ENCODE data around the gene MINAR1.

MINAR1 gene

GRCh38 chr15:79452244-79453051 lies 20.3 kb downstream of the MINAR1 start:
- intact Hi-C loops (cut with DNase I; ENCODE audit: low total_unique reads): no loop called here
- H3K36me3 ChIP-seq: no peaks in the 10 kb centered on the region
- no peak overlapping the region for H3K4me3 ChIP-seq
- DNase-seq: no peak
- no peaks in the 10 kb centered on the region for H3K4me1 ChIP-seq
- no peak for TF ChIP-seq CTCF (IDR thresholded peaks at IDR 0.05)
- H3K9me3 ChIP-seq: peaks cover 0 to under 1% (median 0%) of the 10 kb centered on the region in 3 donors
- H3K27ac ChIP-seq: no peak overlapping the region
- H3K27me3 ChIP-seq: peaks cover 0 to 22% of the 10 kb centered on the region in 2 donors

GRCh38 chr15:79453446-79453845 lies 21.3 kb downstream of the MINAR1 start:
- Histone ChIP-seq H3K4me3 (no peak overlapping the region), H3K4me1 (no peaks in the 10 kb centered on the region), H3K9me3 (no peaks in the 10 kb centered on the region), H3K36me3 (no peaks in the 10 kb centered on the region), H3K27me3 (peaks cover 0 to 22% of the 10 kb centered on the region in 2 donors), H3K27ac (no peak overlapping the region)
- intact Hi-C loops (cut with DNase I; ENCODE audit: low total_unique reads): no loop called here
- DNase-seq: no peak
- no peak for TF ChIP-seq CTCF (IDR thresholded peaks at IDR 0.05)

GRCh38 chr15:79454063-79454462 lies 21.9 kb downstream of the MINAR1 start:
- Histone ChIP-seq H3K36me3 (no peaks in the 10 kb centered on the region), H3K9me3 (no peaks in the 10 kb centered on the region), H3K27me3 (peaks cover 0 to 22% of the 10 kb centered on the region in 2 donors), H3K4me1 (no peaks in the 10 kb centered on the region), H3K27ac (no peak overlapping the region), H3K4me3 (no peak overlapping the region)
- no peak for TF ChIP-seq CTCF (IDR thresholded peaks at IDR 0.05)
- intact Hi-C loops (cut with DNase I; ENCODE audit: low total_unique reads): no loop called here
- no peak for DNase-seq

GRCh38 chr15:79455361-79455760 lies 23.2 kb downstream of the MINAR1 start:
- no peak for TF ChIP-seq CTCF (IDR thresholded peaks at IDR 0.05)
- Histone ChIP-seq H3K4me1 (no peaks in the 10 kb centered on the region), H3K4me3 (no peak overlapping the region), H3K27me3 (peaks cover 0 to 11% of the 10 kb centered on the region in 2 donors), H3K9me3 (no peaks in the 10 kb centered on the region), H3K27ac (no peak overlapping the region), H3K36me3 (no peaks in the 10 kb centered on the region)
- DNase-seq: no peak
- intact Hi-C loops (cut with DNase I; ENCODE audit: low total_unique reads): no loop called here

GRCh38 chr15:79455943-79456342 lies 23.8 kb downstream of the MINAR1 start:
- H3K27me3 ChIP-seq: peaks cover 0 to 7% of the 10 kb centered on the region in 2 donors
- no peak for TF ChIP-seq CTCF (IDR thresholded peaks at IDR 0.05)
- H3K4me1 ChIP-seq: no peaks in the 10 kb centered on the region
- H3K9me3 ChIP-seq: no peaks in the 10 kb centered on the region
- no peaks in the 10 kb centered on the region for H3K36me3 ChIP-seq
- no peak for DNase-seq
- intact Hi-C loops (cut with DNase I; ENCODE audit: low total_unique reads): no loop called here
- no peak overlapping the region for H3K4me3 ChIP-seq
- no peak overlapping the region for H3K27ac ChIP-seq
